Measurements from ENCODE around the gene NUP62.

GRCh38 chr19:49866933-49867782 is 62.1 kb downstream of the NUP62 start, which contains the start of gene PNKP:
- TF ChIP-seq CTCF (IDR thresholded peaks at IDR 0.05), result no peak
- peak; percentile 61 for TF ChIP-seq POLR2A (IDR thresholded peaks at IDR 0.05)

All from prostate gland (tissue), 2 donors.